CD4-positive, alpha-beta T cell treated with Interleukin-6 for 4 hours (primary cell): ENCODE measurements around the gene GRIP1.

Source experiments
- DNase-seq: peaks from one replicate; pipeline ENCODE4 v3.0.0-alpha.2; 2020; ENCODE audit warnings: mixed read lengths

GRIP1 gene

GRCh38 chr12:66678338-66679275, at the start of gene GRIP1:
Gene GRIP1, minus strand, starts transcription at chr12:66679076. Its CDS starts 172 bp downstream, at chr12:66678904.
- no peak for DNase-seq

GRCh38 chr12:66726556-66726955, 47.7 kb upstream of the GRIP1 start:
- no peak for DNase-seq

- no peak for DNase-seq
Observed at GRCh38 chr12:66725031-66725430, 46.2 kb upstream of the GRIP1 start.

- DNase-seq, result no peak
Observed at GRCh38 chr12:66724616-66725015, 45.7 kb upstream of the GRIP1 start.

- no peak for DNase-seq
Observed at GRCh38 chr12:66724026-66724425, 45.1 kb upstream of the GRIP1 start.

- DNase-seq, result no peak
Observed at GRCh38 chr12:66719862-66720261, 41.0 kb upstream of the GRIP1 start.

- DNase-seq, result no peak
Observed at GRCh38 chr12:66717036-66717673, 38.3 kb upstream of the GRIP1 start.

- DNase-seq, result no peak
Observed at GRCh38 chr12:66716522-66716921, 37.6 kb upstream of the GRIP1 start.

GRCh38 chr12:66714709-66715108, 35.8 kb upstream of the GRIP1 start:
- DNase-seq, result no peak

- DNase-seq, result no peak
Observed at GRCh38 chr12:66713984-66714383, 35.1 kb upstream of the GRIP1 start.

- no peak for DNase-seq
Observed at GRCh38 chr12:66709893-66710292, 31.0 kb upstream of the GRIP1 start.

GRCh38 chr12:66709457-66709773, 30.5 kb upstream of the GRIP1 start:
- no peak for DNase-seq

GRCh38 chr12:66708704-66709456, 30.0 kb upstream of the GRIP1 start:
- no peak for DNase-seq

- DNase-seq, result no peak
Observed at GRCh38 chr12:66707002-66707697, 28.3 kb upstream of the GRIP1 start.

GRCh38 chr12:66699738-66700482, 21.0 kb upstream of the GRIP1 start:
- no peak for DNase-seq

- no peak for DNase-seq
Observed at GRCh38 chr12:66698558-66698957, 19.7 kb upstream of the GRIP1 start.

GRCh38 chr12:66697404-66697803, 18.5 kb upstream of the GRIP1 start:
- no peak for DNase-seq

- no peak for DNase-seq
Observed at GRCh38 chr12:66694666-66695613, 16.1 kb upstream of the GRIP1 start.

- DNase-seq, result peak; percentile 34
Observed at GRCh38 chr12:66693901-66694513, 15.1 kb upstream of the GRIP1 start.

GRCh38 chr12:66692986-66693385, 14.1 kb upstream of the GRIP1 start:
- no peak for DNase-seq

GRCh38 chr12:66692170-66692569, 13.3 kb upstream of the GRIP1 start:
- DNase-seq, result no peak
